Tibial nerve (tissue), 4 donors: Measurements from ENCODE around the gene UVSSA.

Source experiments
- CTCF ChIP-seq, 5 experiments: fragments of 200-600 bp in 3 of 5; fragments of 450-650 bp in 2 of 5; sonication (generic) in 3 of 5; IDR thresholded peaks; one replicate each; pipeline ENCODE4 v1.5.1; 2016 to 2019; ENCODE audit warnings: antibody characterized with exemption in 5 of 5, mild to moderate bottlenecking in 3 of 5, moderate library complexity in 2 of 5
- EP300 ChIP-seq, 2 donors: sonication (generic); formaldehyde crosslinking; IDR thresholded peaks; one replicate each; pipeline ENCODE4 v1.6.1; 2017; ENCODE audit warnings: antibody characterized with exemption in 2 of 2, mild to moderate bottlenecking in 1 of 2
- POLR2A ChIP-seq, 2 donors: fragments of 450-650 bp; IDR thresholded peaks; one replicate each; pipeline ENCODE4 v1.6.1; 2017; ENCODE audit warnings: antibody characterized with exemption in 2 of 2, mild to moderate bottlenecking in 2 of 2, moderate library complexity in 2 of 2

DNA sequence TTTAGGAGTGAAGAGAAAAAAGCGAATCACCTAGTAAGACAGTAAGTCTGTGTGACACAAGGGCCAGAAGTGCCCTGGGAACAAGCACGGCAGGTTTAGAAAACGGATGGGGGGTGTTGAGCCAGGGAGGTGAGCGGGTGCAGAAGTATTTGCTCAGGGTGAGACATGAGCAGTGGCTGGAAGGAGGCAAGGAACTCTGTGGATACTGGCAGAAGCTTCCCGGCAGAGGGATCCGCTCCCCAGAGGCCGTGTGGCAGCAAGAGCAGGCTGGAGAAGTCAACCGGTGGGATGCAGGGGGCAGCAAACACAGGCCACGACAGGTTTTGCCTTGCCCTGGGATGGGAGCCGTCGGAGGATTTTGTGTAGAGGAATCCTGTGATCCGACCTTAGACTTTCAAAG lies 2.3 kb upstream of the UVSSA start:
- TF ChIP-seq POLR2A (IDR thresholded peaks at IDR 0.05) (no peak), CTCF (IDR thresholded peaks at IDR 0.05) (no peak), EP300 (IDR thresholded peaks at IDR 0.05) (no peak)
